22Rv1 (cell line): ENCODE data around the gene GALNS.
"Not testable (repeated sequence)": the region's sequence is repeated elsewhere in the genome, so short reads cannot be mapped to it uniquely, and the experiment has no call there.

ENCODE experiments used
- H3K27ac ChIP-seq: fragments of 450-650 bp; 2 replicates; pipeline ENCODE4 v1.5.1; 2017
- ZFX ChIP-seq: fragments of 450-650 bp; IDR thresholded peaks from 2 replicates; pipeline ENCODE4 v1.6.1; 2017; ENCODE audit warnings: antibody characterized with exemption, borderline replicate concordance
- TF ChIP-seq, protein P1 (sequence below): fragments of 450-650 bp; IDR thresholded peaks from 2 replicates; pipeline ENCODE4 v1.5.1; 2017; ENCODE audit warnings: mild to moderate bottlenecking

The GALNS gene

GRCh38 chr16:88825146-88825545 lies 31.6 kb downstream of the GALNS start:
- H3K27ac ChIP-seq = no peak overlapping the region
- TF ChIP-seq ZFX = no peak
- TF ChIP-seq, protein P1, sequence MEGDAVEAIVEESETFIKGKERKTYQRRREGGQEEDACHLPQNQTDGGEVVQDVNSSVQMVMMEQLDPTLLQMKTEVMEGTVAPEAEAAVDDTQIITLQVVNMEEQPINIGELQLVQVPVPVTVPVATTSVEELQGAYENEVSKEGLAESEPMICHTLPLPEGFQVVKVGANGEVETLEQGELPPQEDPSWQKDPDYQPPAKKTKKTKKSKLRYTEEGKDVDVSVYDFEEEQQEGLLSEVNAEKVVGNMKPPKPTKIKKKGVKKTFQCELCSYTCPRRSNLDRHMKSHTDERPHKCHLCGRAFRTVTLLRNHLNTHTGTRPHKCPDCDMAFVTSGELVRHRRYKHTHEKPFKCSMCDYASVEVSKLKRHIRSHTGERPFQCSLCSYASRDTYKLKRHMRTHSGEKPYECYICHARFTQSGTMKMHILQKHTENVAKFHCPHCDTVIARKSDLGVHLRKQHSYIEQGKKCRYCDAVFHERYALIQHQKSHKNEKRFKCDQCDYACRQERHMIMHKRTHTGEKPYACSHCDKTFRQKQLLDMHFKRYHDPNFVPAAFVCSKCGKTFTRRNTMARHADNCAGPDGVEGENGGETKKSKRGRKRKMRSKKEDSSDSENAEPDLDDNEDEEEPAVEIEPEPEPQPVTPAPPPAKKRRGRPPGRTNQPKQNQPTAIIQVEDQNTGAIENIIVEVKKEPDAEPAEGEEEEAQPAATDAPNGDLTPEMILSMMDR = no peak

GRCh38 chr16:88824256-88825077 lies 32.3 kb downstream of the GALNS start:
- no peak overlapping the region for H3K27ac ChIP-seq

DNA sequence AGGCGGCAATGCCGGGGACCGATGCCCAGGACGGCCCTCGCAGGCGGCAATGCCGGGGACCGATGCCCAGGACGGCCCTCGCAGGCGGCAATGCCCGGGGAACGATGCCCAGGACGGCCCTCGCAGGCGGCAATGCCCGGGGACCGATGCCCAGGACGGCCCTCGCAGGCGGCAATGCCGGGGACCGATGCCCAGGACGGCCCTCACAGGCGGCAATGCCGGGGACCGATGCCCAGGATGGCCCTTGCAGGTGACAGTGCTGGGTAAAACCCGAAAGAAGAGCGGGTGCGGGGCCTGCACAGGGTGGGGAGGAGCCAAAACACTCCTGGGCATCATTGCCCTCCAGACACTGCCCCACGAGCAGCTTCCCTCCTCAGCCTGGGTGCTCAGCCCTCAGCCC lies 33.1 kb downstream of the GALNS start:
- not testable (repeated sequence) for H3K27ac ChIP-seq

More at GRCh38 chr16:88824256-88825077, 32.3 kb downstream of the GALNS start:
- no peak for TF ChIP-seq ZFX
- TF ChIP-seq, protein P1 = peak; percentile 10; the same call in 1 of the 2 replicates

DNA sequence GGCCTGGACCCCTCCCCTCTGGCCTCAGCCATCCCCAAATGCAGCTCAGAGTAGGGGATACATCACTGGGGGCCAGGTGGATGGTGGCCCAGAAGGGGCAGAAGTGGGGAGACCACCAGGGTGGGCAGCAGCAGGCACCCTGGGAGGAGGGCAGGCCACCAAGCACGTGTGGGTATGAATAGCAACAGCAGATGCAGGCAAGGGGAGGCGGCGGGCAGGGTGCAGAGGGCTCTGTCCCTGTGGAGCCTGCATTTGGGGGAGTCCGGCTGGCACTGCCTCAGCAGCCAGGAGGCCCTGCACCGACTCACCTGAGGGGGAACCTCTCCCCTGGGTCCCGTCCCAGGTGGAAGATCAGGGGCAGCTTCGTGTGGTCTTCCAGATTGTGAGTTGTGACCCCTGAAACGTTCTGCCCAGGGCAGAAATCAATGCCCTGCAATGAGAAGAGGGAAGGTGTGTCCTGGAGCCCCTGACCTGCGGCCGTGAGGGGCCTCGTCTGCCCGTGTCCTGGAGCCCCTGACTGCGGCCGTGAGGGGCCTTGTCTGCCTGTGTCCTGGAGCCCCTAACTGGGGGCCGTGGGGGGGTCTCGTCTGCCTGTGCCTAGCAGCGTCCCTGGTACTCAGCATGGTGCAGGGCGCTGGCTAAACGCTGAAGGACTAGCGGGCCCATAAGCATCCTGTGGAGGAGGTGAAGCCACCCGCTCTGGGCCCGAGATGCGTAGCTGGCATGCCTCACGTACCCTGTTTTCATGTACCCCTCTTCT lies 34.3 kb downstream of the GALNS start:
- no peak overlapping the region for H3K27ac ChIP-seq
- TF ChIP-seq, protein P1 = no peak
- no peak for TF ChIP-seq ZFX

- no peak overlapping the region for H3K27ac ChIP-seq
- TF ChIP-seq, protein P1 = peak; percentile 21; the same call in 1 of the 2 replicates
- TF ChIP-seq ZFX = no peak
Observed at GRCh38 chr16:88821168-88821850, 35.4 kb downstream of the GALNS start.

DNA sequence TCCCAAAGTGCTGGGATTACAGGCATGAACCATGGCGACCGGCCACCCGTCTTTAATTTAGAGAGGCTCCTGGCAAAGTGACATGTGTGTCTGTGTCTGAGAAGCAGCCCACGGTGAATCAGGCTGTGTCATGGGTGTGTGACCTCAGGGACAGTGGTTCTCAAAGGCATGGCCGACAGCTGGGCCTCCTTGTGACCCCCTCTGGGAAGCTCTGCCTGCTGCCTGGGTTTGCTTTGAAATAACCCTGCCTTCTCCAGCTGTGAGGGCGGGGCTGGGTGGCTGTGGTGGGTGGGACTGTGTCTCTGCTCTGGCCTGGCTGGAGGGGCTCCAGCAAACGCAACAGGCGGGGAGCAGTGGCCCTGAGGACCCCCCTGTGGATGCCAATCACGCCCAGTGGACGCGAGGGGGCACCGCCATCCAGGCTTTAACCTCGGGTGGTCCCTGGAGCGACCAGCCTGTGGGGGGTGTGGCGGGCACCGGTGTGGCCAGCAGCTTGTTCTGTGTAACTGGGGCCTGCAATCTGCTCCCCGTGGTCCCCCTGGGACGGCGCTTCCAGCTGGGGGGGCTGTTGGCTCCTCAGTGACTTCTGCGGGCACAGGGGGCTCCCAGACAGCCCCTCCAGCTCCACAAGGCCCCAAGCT lies 36.2 kb downstream of the GALNS start:
- no peak for TF ChIP-seq ZFX
- TF ChIP-seq, protein P1 = no peak
- no peak overlapping the region for H3K27ac ChIP-seq

DNA sequence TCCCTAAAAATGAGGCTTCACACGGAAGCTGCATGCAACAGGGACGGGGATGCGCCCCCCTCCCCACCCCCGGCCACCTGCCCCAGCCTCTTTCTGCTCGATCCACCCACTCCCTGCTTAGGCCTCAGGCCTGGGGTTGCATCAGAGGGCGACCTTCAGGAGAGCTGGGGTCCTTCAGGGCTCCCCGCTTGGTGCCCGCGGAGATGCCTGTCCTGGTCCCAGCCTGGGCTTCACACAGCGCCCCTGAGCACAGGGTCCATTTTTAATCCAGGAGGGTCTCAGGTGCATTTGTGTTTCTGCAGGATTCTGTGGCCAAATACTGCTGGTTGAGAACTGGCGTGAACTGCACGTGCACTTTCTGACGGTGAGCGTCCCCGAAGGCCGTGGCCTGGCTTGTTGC lies 37.6 kb downstream of the GALNS start:
- TF ChIP-seq, protein P1 = no peak
- TF ChIP-seq ZFX = no peak
- H3K27ac ChIP-seq = no peak overlapping the region
